Heart right ventricle (tissue), 16 donors: ENCODE data around the gene FAIM2. TPM values are rescaled to one million over a fixed set of nuclear protein-coding genes. Genes with fewer than 3 reads are reported as not detected.

Experiments
- ATAC-seq, 8 donors: fragments of 200-7000 bp; cut with Tn5 transposase; one replicate each; pipeline ENCODE4 v1.9.1; 2020; ENCODE audit warnings: mild to moderate bottlenecking in 8 of 8, moderate library complexity in 8 of 8, moderate number of reproducible peaks in 1 of 8
- DNase-seq, 2 donors: peaks; one replicate each; pipeline ENCODE4 v3.0.0-alpha.2; 2020
- H3K27ac ChIP-seq, 10 donors: fragments of 200-600 bp; sonication (generic) in 2 of 10; one replicate each; pipeline versions ENCODE4 v1.5.0 to v1.8.0; 2020 to 2022; ENCODE audit warnings: mild to moderate bottlenecking in 3 of 10
- H3K27me3 ChIP-seq, 7 donors: fragments of 200-600 bp; one replicate each; pipeline ENCODE4 v1.8.0; 2021 to 2022; ENCODE audit warnings: mild to moderate bottlenecking in 2 of 7
- H3K36me3 ChIP-seq, 9 donors: fragments of 200-600 bp; sonication (generic) in 1 of 9; one replicate each; pipeline versions ENCODE4 v1.5.0 to v1.8.0; 2020 to 2022; ENCODE audit warnings: mild to moderate bottlenecking in 2 of 9
- H3K4me1 ChIP-seq, 9 donors: fragments of 200-600 bp; sonication (generic) in 1 of 9; one replicate each; pipeline versions ENCODE4 v1.5.0 to v1.8.0; 2020 to 2022; ENCODE audit warnings: mild to moderate bottlenecking in 4 of 9
- H3K4me3 ChIP-seq, 10 donors: fragments of 200-600 bp; sonication (generic) in 2 of 10; one replicate each; pipeline versions ENCODE4 v1.5.0 to v1.8.0; 2020 to 2022; ENCODE audit warnings: mild to moderate bottlenecking in 7 of 10, moderate library complexity in 2 of 10
- H3K9me3 ChIP-seq, 11 donors: fragments of 200-600 bp in 10 of 11; sonication (generic) in 2 of 11; one replicate each; pipeline versions ENCODE4 v1.5.0 to v1.8.0; 2013 to 2022; ENCODE audit warnings: mild to moderate bottlenecking in 2 of 11, control low read depth in 1 of 11, moderate library complexity in 1 of 11
- WGBS, 2 donors: extraction: QIAGEN DNeasy Blood & Tissue Kit; methylation state at CpG; one replicate each; pipeline ENCODE4 v1.1.7; 2013; ENCODE audit warnings: inconsistent platforms in 1 of 2; 5-methylcytosine and 5-hydroxymethylcytosine counted together
- intact Hi-C, 10 donors: fragments of 100-400 bp; cut with DNase I; formaldehyde crosslinking; loops; one replicate each; pipeline versions ENCODE4 v1.11.1 to v1.14.2; 2022
- polyA plus RNA-seq, 2 donors: library from polyadenylated mRNA; stranded (reverse); fragments of 200-250 nt; gene quantifications; one replicate each; pipeline ENCODE4 v1.2.3, GENCODE V29; 2013
- total RNA-seq, 10 donors: library from RNA; stranded (reverse); fragmentation: NEBNext Ultra II Directional in 3 of 10; extraction: Animal tissue kit (Norgen Biotek cat#: 25700) in 3 of 10; gene quantifications; one replicate each; pipeline versions ENCODE4 v1.2.1 to v1.2.4, GENCODE V29; 2021 to 2023
- TF ChIP-seq, protein P1 (sequence below), 9 donors: fragments of 200-600 bp; sonication (generic) in 2 of 9; IDR thresholded peaks; one replicate each; pipeline versions ENCODE4 v1.5.0 to v1.8.0; 2021 to 2022; ENCODE audit warnings: antibody characterized with exemption in 9 of 9, mild to moderate bottlenecking in 5 of 9, moderate library complexity in 1 of 9
- donor health status: Arrhythmogenic right ventricular cardiomyopathy.
- donor health status: ischemic (EF 13 %, LVEDD 7.1; RV severe dilation, severe dysfunction).
- donor health status: healthy with polysubstance abuse.
- donor health status: DM: no; HTN: yes; CAD: no.
- donor health status: DM: no; HTN: no; CAD: no.
- donor health status: ischemic (EF 25% LVEDD 6.9; RV normal size, moderate dysfunction).
- donor health status: ischemic (EF 25% LVEDD 5.7; RV mildly dilated, moderate dysfunction).
- donor health status: healthy.
- donor health status: DM: yes; HTN: yes; CAD: no.
- donor health status: Ischemic cardiomyopathy.
- donor health status: ischemic (EF 35%, LVEDD 5.7; RV mildly dilated, moderate dysfunction).
- donor health status: nonischemic (EF 11% LVEDD 7.7; RV severe dilation, severe dysfunction).
- donor health status: DM: yes; HTN: yes; CAD: no.
- donor health status: PGD.
- donor health status: ischemic (EF 29% LVEDD 5.4; RV normal size, mild dysfunction).
- donor health status: nonischemic (EF 23%, LVEDD 6.1; RV moderate dilation, normal function).

Gene FAIM2
- total and polyA plus RNA-seq, 12 donors, result 1.2 to 15.0 (median 3.5) TPM

DNA sequence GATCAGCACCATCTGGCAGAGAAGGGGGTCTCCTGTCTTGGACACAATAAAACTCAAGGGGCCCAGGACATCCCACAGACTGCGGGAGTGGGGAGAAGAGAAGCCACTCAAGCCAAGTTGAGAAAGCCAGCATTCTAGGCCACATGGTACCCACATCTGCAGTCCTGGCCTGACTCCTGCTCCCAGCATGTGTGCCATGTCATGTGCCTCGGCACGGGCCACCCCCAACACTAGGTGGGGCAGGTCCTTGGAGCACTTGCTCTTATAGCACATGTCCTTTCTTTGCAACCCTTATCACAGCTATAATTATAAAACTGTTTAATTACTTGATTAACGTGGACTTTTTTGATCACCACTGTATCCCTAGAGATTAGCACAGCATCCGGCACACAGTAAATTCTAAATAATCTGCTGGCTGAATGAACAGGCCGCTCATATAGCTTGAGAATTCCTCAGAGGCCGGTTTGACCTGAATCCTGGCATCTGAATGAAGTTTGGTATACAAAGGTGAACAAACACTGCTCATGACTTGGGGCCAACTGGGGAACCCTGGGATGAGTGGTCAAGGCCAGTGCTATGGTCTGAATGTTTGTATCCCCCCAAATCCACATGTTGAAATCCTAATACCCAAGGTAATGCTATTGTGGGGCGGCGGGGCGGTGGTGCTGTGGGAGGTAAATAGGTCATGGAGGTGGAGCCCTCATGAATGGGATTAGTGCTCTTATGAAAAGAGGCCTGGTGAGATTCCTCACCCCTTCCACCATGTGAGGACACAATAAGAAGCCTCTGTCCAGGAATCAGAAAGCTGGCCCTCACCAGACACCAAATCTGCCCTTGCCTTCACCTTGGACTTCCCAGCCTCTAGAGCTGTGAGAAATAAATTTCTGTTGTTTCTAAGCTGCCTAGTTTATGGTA, 82.1 kb downstream of the FAIM2 start:
- WGBS, 2 donors, result 67 to 69% methylated on average over 10 of the region's 10 CpGs
- Histone ChIP-seq H3K27me3 (no peaks in the 10 kb centered on the region), H3K9me3 (no peaks in the 10 kb centered on the region), H3K36me3 (peaks cover 0 to 11% (median 2%) of the 10 kb centered on the region in 9 donors), H3K27ac (peak overlapping the region in 7 of 10 donors; percentile 21 to 77 (median 41)), H3K4me1 (peaks cover 22 to 86% (median 65%) of the 10 kb centered on the region in 9 donors), H3K4me3 (no peak overlapping the region)
- no peak for DNase-seq
- intact Hi-C loops, result loop anchor here in 1 of 10 donors (10.0 kb wide), 1 partner anchor 177 kb away; no protein-coding TSS in a partner anchor
- TF ChIP-seq, protein P1, sequence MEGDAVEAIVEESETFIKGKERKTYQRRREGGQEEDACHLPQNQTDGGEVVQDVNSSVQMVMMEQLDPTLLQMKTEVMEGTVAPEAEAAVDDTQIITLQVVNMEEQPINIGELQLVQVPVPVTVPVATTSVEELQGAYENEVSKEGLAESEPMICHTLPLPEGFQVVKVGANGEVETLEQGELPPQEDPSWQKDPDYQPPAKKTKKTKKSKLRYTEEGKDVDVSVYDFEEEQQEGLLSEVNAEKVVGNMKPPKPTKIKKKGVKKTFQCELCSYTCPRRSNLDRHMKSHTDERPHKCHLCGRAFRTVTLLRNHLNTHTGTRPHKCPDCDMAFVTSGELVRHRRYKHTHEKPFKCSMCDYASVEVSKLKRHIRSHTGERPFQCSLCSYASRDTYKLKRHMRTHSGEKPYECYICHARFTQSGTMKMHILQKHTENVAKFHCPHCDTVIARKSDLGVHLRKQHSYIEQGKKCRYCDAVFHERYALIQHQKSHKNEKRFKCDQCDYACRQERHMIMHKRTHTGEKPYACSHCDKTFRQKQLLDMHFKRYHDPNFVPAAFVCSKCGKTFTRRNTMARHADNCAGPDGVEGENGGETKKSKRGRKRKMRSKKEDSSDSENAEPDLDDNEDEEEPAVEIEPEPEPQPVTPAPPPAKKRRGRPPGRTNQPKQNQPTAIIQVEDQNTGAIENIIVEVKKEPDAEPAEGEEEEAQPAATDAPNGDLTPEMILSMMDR (IDR thresholded peaks at IDR 0.05), result no peak
- no peak for ATAC-seq

DNA sequence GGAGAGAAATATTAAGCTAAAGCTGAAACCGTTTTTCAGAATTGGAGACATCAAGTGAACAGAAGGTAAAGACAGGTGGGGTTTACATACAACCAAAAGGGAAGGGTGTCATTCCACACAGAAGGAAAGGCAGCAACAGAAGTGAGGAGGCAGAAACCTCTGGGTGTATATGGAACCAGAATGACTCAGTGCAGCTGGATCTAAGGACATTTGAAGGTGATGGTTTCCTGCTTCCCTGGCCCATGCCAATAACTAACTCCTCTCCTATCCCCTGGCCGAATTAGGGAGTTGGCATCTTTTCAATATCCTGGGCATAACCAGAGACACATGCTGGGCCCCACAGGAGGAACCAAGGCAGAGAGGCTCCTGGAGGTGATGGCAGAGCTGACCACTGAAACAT, 83.9 kb downstream of the FAIM2 start:
- peak overlapping the region in 2 of 10 donors; percentile 20 to 77 for H3K27ac ChIP-seq

DNA sequence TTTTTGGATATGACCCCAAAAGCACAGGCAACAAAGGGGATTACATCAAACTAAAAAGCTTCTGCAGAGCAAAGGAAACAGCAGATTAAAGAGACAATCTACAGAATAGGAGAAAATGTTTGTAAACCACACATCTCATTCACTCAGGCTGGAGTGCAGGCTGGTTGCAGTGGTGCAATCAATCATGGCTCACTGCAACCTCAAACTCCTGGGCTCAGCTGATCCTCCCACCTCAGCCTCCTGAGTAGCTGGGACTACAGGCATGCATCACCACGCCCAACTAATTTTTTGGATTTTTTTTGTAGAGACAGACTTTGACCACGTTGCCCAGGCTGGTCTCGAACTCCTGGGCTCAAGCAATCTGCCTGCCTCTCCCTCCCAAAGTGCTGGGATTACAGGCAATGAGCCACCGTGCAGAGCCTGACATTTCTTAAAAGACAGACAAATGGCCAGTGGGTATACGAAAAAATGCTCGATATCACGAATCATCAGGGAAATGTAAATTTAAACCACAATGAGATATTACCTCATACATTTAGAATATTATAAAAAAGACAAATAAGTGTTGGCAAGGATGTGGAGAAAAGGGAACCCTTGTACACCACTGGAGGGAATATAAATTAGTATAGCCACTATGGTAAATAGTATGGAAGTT, 85.3 kb downstream of the FAIM2 start:
- no peaks in the 10 kb centered on the region for H3K9me3 ChIP-seq
- peaks cover 5 to 63% (median 33%) of the 10 kb centered on the region in 9 donors for H3K4me1 ChIP-seq
- H3K4me3 ChIP-seq, result no peak overlapping the region
- WGBS, 2 donors, result 74 to 78% methylated on average over 7 of the region's 7 CpGs
- ATAC-seq (no peak), DNase-seq (no peak)
- intact Hi-C loops, result no loop called here
- H3K27me3 ChIP-seq, result no peaks in the 10 kb centered on the region
- peak overlapping the region in 1 of 10 donors; percentile 25 for H3K27ac ChIP-seq
- TF ChIP-seq, protein P1 (IDR thresholded peaks at IDR 0.05), result no peak
- H3K36me3 ChIP-seq, result peaks cover 0 to 21% (median 2%) of the 10 kb centered on the region in 9 donors

More for the DNA sequence above, 83.9 kb downstream of the FAIM2 start:
- peaks cover 0 to 20% (median 2%) of the 10 kb centered on the region in 9 donors for H3K36me3 ChIP-seq
- no peak for DNase-seq
- no peaks in the 10 kb centered on the region for H3K9me3 ChIP-seq
- no peak overlapping the region for H3K4me3 ChIP-seq
- 48 to 52% methylated on average over 2 of the region's 2 CpGs for WGBS, 2 donors
- intact Hi-C loops, result loop anchor here in 1 of 10 donors (10.0 kb wide), 1 partner anchor 175 kb away; no protein-coding TSS in a partner anchor
- peaks cover 12 to 77% (median 47%) of the 10 kb centered on the region in 9 donors for H3K4me1 ChIP-seq
- ATAC-seq, result peak in 2 of 8 donors; percentile 30 to 48
- H3K27me3 ChIP-seq, result no peaks in the 10 kb centered on the region
- TF ChIP-seq, protein P1 (IDR thresholded peaks at IDR 0.05), result no peak

Other genes with a start within 250 kb of the FAIM2 start
- 10 to 100 TPM; 10.1 to 19.6 (median 12.0) TPM for gene FMNL3, start 196.5 kb downstream of the FAIM2 start, total RNA-seq
- gene FMNL3, start 196.5 kb downstream of the FAIM2 start, polyA plus RNA-seq, result 10 to 100 TPM in 1 of 2 donors, 1 to 10 TPM in 1; 5.7 to 10.9 TPM
- 100 to 1,000 TPM; 174 to 322 (median 202) TPM for gene TMBIM6, start 162.3 kb downstream of the FAIM2 start, total RNA-seq
- gene TMBIM6, start 162.3 kb downstream of the FAIM2 start, polyA plus RNA-seq, result 100 to 1,000 TPM; 110 to 260 TPM
- 10 to 100 TPM; 17.3 to 32.1 (median 23.7) TPM for gene NCKAP5L, start 75.5 kb downstream of the FAIM2 start, total RNA-seq
- gene NCKAP5L, start 75.5 kb downstream of the FAIM2 start, polyA plus RNA-seq, result 10 to 100 TPM; 11.6 to 44.6 TPM
- 1 to 10 TPM; 1.1 to 3.9 (median 2.4) TPM for gene BCDIN3D, start 60.8 kb downstream of the FAIM2 start, total RNA-seq
- gene BCDIN3D, start 60.8 kb downstream of the FAIM2 start, polyA plus RNA-seq, result 1 to 10 TPM; 2.0 TPM
- gene AQP2, start 46.8 kb upstream of the FAIM2 start, total RNA-seq, result not detected
- gene AQP2, start 46.8 kb upstream of the FAIM2 start, polyA plus RNA-seq, result under 1 TPM in 1 of 2 donors, not detected in 1; 0.04 TPM
- gene AQP5, start 58.0 kb upstream of the FAIM2 start, total RNA-seq, result 1 to 10 TPM in 1 of 10 donors, under 1 TPM in 5, not detected in 4; 0.16 to 1.0 (median 0.48) TPM
- 1 to 10 TPM; 1.1 to 2.6 TPM for gene AQP5, start 58.0 kb upstream of the FAIM2 start, polyA plus RNA-seq
- not detected for gene AQP6, start 69.0 kb upstream of the FAIM2 start, total RNA-seq
- under 1 TPM; 0.06 to 0.15 TPM for gene AQP6, start 69.0 kb upstream of the FAIM2 start, polyA plus RNA-seq
- 10 to 100 TPM in 1 of 10 donors, 1 to 10 TPM in 9; 1.8 to 17.8 (median 4.0) TPM for gene RACGAP1, start 121.6 kb upstream of the FAIM2 start, total RNA-seq
- gene RACGAP1, start 121.6 kb upstream of the FAIM2 start, polyA plus RNA-seq, result 1 to 10 TPM; 1.0 to 2.6 TPM
- gene ASIC1, start 153.7 kb upstream of the FAIM2 start, total RNA-seq, result 1 to 10 TPM in 4 of 10 donors, under 1 TPM in 6; 0.17 to 1.6 (median 0.82) TPM
- gene ASIC1, start 153.7 kb upstream of the FAIM2 start, polyA plus RNA-seq, result under 1 TPM; 0.59 to 0.74 TPM
- gene SMARCD1, start 181.4 kb upstream of the FAIM2 start, total RNA-seq, result 10 to 100 TPM; 13.3 to 24.0 (median 17.4) TPM
- gene SMARCD1, start 181.4 kb upstream of the FAIM2 start, polyA plus RNA-seq, result 10 to 100 TPM; 12.0 to 13.0 TPM
- gene GPD1, start 200.1 kb upstream of the FAIM2 start, total RNA-seq, result 10 to 100 TPM in 7 of 10 donors, 1 to 10 TPM in 3; 5.2 to 67.7 (median 15.5) TPM
- 10 to 100 TPM; 13.2 to 15.8 TPM for gene GPD1, start 200.1 kb upstream of the FAIM2 start, polyA plus RNA-seq
- gene COX14, start 208.3 kb upstream of the FAIM2 start, total RNA-seq, result 100 to 1,000 TPM; 144 to 239 (median 170) TPM
- gene COX14, start 208.3 kb upstream of the FAIM2 start, polyA plus RNA-seq, result 100 to 1,000 TPM in 1 of 2 donors, 10 to 100 TPM in 1; 93.8 to 167 TPM